Stomach (tissue), 4 donors: Measurements from ENCODE around the gene CASP3.

Experiments
- CTCF ChIP-seq, 7 experiments: fragments of 450-650 bp in 4 of 7; fragments of 200-600 bp in 3 of 7; sonication (generic) in 3 of 7; IDR thresholded peaks; one replicate each; pipeline ENCODE4 v1.5.1; 2016 to 2019; ENCODE audit warnings: antibody characterized with exemption in 7 of 7, control low read depth in 2 of 7, mild to moderate bottlenecking in 1 of 7
- POLR2A ChIP-seq, 4 donors: fragments of 450-650 bp; IDR thresholded peaks; one replicate each; pipeline ENCODE4 v1.6.1; 2016; ENCODE audit warnings: antibody characterized with exemption in 4 of 4, control low read depth in 2 of 4, mild to moderate bottlenecking in 1 of 4, moderate library complexity in 1 of 4

GRCh38 chr4:184636144-184636543 is 13.1 kb downstream of the CASP3 start:
- TF ChIP-seq CTCF (IDR thresholded peaks at IDR 0.05) (no peak), POLR2A (IDR thresholded peaks at IDR 0.05) (no peak)
